Tibial nerve (tissue), 4 donors: Measurements from ENCODE around the gene TSR3. TPM values are rescaled to one million over a fixed set of nuclear protein-coding genes. Genes with fewer than 3 reads are reported as not detected.

ENCODE experiments used
- DNase-seq, 2 donors: peaks; one replicate each; pipeline ENCODE4 v3.0.0-alpha.2; 2019; ENCODE audit warnings: low spot score in 2 of 2
- H3K27ac ChIP-seq, 4 donors: fragments of 200-600 bp; sonication (generic) in 3 of 4; one replicate each; pipeline ENCODE4 v1.5.1; 2017 to 2019; ENCODE audit warnings: mild to moderate bottlenecking in 1 of 4
- H3K27me3 ChIP-seq, 2 donors: fragments of 200-600 bp; sonication (generic) in 1 of 2; one replicate each; pipeline versions ENCODE4 v1.5.1 to v1.6.0; 2017 to 2019
- H3K36me3 ChIP-seq, 3 donors: fragments of 200-600 bp; sonication (generic); one replicate each; pipeline ENCODE4 v1.5.1; 2018 to 2019
- H3K4me1 ChIP-seq, 4 donors: fragments of 200-600 bp; sonication (generic) in 3 of 4; one replicate each; pipeline ENCODE4 v1.5.1; 2017 to 2019
- H3K4me3 ChIP-seq, 4 donors: fragments of 200-600 bp; sonication (generic) in 3 of 4; one replicate each; pipeline ENCODE4 v1.5.1; 2017 to 2019; ENCODE audit warnings: mild to moderate bottlenecking in 1 of 4, moderate library complexity in 1 of 4
- H3K9me3 ChIP-seq, 4 donors: fragments of 200-600 bp; sonication (generic) in 3 of 4; one replicate each; pipeline ENCODE4 v1.5.1; 2017 to 2019
- EP300 ChIP-seq, 2 donors: sonication (generic); formaldehyde crosslinking; IDR thresholded peaks; one replicate each; pipeline ENCODE4 v1.6.1; 2017; ENCODE audit warnings: antibody characterized with exemption in 2 of 2, mild to moderate bottlenecking in 1 of 2
- POLR2A ChIP-seq, 2 donors: fragments of 450-650 bp; IDR thresholded peaks; one replicate each; pipeline ENCODE4 v1.6.1; 2017; ENCODE audit warnings: antibody characterized with exemption in 2 of 2, mild to moderate bottlenecking in 2 of 2, moderate library complexity in 2 of 2
- WGBS, 2 donors: methylation state at CpG; one replicate each; pipeline ENCODE4 v1.1.5; 2018; 5-methylcytosine and 5-hydroxymethylcytosine counted together
- total RNA-seq, 4 donors: library from RNA; depleted of rRNA; stranded (reverse); fragments of >200 nt; gene quantifications; one replicate each; pipeline ENCODE4 v1.1.0, GENCODE V29; 2016
- TF ChIP-seq, protein P1 (sequence below), 5 experiments: fragments of 200-600 bp in 3 of 5; fragments of 450-650 bp in 2 of 5; sonication (generic) in 3 of 5; IDR thresholded peaks; one replicate each; pipeline ENCODE4 v1.5.1; 2016 to 2019; ENCODE audit warnings: antibody characterized with exemption in 5 of 5, mild to moderate bottlenecking in 3 of 5, moderate library complexity in 2 of 5

Gene TSR3
- total RNA-seq, 4 donors from 2014 or later = 72.2 to 122 (median 108) TPM

DNA sequence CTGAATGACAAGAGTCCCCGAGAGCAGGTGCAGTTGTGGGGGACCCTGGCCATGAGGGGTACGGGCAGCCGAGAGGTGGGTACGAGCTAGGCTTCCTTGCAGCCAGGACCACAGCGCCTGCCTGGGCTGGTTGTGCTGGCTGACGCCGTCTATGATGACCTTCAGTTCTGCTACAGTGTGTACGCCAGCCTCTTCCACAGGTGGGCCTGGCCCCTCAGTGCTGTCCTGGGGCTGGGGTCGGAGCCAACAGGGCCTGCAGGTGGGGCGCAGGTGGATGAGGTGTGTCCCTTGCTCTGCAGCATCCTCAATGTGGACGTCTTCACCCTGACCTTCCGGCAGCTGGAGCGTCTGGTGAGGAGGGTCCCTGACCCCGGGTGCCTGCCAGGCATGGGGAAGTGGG, 7.2 kb downstream of the TSR3 start:
- no peak overlapping the region for H3K27ac ChIP-seq
- no peaks in the 10 kb centered on the region for H3K9me3 ChIP-seq
- WGBS, 2 donors = 88 to 94% methylated on average over 10 to 13 of the region's 14 CpGs
- DNase-seq = no peak
- H3K4me1 ChIP-seq = peaks cover 0 to 22% (median 12%) of the 10 kb centered on the region in 4 donors
- peaks cover 0 to 23% (median 0%) of the 10 kb centered on the region in 3 donors for H3K36me3 ChIP-seq
- no peak overlapping the region for H3K4me3 ChIP-seq
- TF ChIP-seq EP300 (IDR thresholded peaks at IDR 0.05) = no peak
- no peak for TF ChIP-seq POLR2A (IDR thresholded peaks at IDR 0.05)
- TF ChIP-seq, protein P1, sequence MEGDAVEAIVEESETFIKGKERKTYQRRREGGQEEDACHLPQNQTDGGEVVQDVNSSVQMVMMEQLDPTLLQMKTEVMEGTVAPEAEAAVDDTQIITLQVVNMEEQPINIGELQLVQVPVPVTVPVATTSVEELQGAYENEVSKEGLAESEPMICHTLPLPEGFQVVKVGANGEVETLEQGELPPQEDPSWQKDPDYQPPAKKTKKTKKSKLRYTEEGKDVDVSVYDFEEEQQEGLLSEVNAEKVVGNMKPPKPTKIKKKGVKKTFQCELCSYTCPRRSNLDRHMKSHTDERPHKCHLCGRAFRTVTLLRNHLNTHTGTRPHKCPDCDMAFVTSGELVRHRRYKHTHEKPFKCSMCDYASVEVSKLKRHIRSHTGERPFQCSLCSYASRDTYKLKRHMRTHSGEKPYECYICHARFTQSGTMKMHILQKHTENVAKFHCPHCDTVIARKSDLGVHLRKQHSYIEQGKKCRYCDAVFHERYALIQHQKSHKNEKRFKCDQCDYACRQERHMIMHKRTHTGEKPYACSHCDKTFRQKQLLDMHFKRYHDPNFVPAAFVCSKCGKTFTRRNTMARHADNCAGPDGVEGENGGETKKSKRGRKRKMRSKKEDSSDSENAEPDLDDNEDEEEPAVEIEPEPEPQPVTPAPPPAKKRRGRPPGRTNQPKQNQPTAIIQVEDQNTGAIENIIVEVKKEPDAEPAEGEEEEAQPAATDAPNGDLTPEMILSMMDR (IDR thresholded peaks at IDR 0.05) = no peak
- H3K27me3 ChIP-seq = peaks cover 0 to 7% of the 10 kb centered on the region in 2 donors

DNA sequence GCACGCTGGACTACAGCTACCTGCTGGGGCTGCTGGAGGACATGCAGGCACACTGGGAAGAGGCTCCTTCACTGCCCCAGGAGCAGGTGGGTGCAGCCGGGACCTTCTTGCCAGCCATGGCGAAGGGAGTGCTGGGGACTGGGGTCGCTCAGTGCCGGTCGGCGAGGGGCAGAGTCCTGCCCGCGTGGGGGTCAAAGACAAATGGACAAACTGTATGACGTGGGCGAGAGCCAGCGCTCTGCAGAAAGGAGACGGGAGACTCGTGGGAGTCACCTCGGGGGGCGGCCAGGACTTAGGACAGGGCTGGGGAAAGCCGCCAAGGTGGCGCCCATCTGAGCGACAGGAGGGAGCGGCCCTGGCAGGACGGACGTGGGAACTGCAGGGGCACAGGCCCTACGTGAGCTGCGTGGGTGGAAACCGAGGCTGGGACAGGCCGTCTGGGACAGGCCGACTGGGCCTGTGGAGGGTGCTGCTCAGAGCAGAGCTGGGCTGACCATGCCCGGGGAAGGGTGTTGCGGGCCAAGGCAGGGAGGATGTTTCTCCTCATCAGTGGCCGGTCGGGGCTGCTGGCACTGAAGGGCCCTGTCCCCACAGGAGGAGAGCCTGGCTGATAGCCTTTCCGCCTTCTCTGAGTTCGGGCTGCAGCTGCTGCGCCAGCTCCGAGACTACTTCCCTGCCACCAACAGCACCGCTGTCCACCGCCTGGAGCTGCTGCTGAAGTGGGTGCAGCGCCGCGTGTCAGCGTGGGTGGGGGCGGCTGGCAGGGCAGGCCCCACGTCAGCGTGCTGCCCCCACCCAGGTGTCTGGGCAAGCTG, 8.0 kb downstream of the TSR3 start:
- TF ChIP-seq POLR2A (IDR thresholded peaks at IDR 0.05) (no peak), EP300 (IDR thresholded peaks at IDR 0.05) (no peak)
- TF ChIP-seq, protein P1 (IDR thresholded peaks at IDR 0.05) = no peak
- H3K27me3 ChIP-seq = peaks cover 0 to 11% of the 10 kb centered on the region in 2 donors
- H3K9me3 ChIP-seq = no peaks in the 10 kb centered on the region
- H3K27ac ChIP-seq = peak overlapping the region in 1 of 4 donors; percentile 15
- WGBS, 2 donors = 46 to 53% methylated on average over 31 to 36 of the region's 44 CpGs
- H3K4me3 ChIP-seq = peak overlapping the region in 2 of 4 donors; percentile 34 to 40
- H3K36me3 ChIP-seq = peaks cover 0 to 15% (median 0%) of the 10 kb centered on the region in 3 donors
- H3K4me1 ChIP-seq = peaks cover 0 to 22% (median 12%) of the 10 kb centered on the region in 4 donors
- no peak for DNase-seq

DNA sequence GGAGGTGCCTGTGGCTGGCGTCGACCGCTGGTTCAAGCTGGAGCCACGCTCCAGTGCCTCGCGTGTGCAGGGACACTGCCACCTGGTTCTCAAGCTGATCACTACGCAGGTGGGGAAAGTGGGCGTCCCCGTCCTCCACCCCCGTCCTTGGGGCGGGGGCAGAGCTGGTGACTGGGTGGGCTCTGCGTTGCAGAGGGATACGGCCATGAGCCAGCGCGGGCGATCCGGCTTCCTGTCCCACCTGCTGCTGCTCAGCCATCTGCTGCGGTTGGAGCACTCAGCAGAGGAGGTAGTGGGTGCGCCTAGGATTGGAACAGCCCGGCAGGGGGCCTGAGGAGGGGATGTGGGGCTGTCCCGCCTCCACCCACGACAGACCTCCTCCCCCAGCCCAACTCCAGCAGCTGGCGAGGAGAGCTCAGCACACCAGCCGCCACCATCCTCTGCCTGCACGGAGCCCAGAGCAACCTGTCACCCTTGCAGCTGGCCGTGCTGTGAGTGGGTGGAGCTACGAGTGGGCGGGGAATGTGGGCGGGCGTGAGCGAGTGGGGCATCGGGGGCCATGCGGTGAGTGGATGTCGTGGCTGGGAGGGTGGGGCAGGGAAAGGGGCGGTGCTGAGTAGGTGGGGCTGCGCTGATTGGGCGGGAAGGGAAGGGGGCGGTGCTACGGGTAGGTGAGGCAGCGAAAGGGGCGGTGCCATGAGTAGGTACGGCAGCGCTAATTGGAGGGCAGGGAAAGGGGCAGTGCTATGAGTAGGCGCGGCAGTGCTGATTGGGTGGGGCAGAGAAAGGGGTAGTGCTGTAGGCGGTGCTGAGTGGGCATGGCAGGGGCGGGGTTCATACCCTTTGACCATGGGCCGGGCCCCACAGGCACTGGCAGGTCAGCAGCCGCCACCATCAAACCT, 8.9 kb downstream of the TSR3 start:
- peaks cover 0 to 6% (median 0%) of the 10 kb centered on the region in 3 donors for H3K36me3 ChIP-seq
- WGBS, 2 donors = 3 to 10% methylated on average over 40 to 49 of the region's 49 CpGs
- no peak for TF ChIP-seq POLR2A (IDR thresholded peaks at IDR 0.05)
- TF ChIP-seq, protein P1 (IDR thresholded peaks at IDR 0.05) = peak in 1 of 5 experiments; percentile 13
- DNase-seq = peak; percentile 64 to 77
- peaks cover 0 to 19% of the 10 kb centered on the region in 2 donors for H3K27me3 ChIP-seq
- H3K4me1 ChIP-seq = peaks cover 0 to 22% (median 12%) of the 10 kb centered on the region in 4 donors
- H3K27ac ChIP-seq = peak overlapping the region in 1 of 4 donors; percentile 34
- H3K4me3 ChIP-seq = peak overlapping the region in 2 of 4 donors; percentile 34 to 40
- no peaks in the 10 kb centered on the region for H3K9me3 ChIP-seq

DNA sequence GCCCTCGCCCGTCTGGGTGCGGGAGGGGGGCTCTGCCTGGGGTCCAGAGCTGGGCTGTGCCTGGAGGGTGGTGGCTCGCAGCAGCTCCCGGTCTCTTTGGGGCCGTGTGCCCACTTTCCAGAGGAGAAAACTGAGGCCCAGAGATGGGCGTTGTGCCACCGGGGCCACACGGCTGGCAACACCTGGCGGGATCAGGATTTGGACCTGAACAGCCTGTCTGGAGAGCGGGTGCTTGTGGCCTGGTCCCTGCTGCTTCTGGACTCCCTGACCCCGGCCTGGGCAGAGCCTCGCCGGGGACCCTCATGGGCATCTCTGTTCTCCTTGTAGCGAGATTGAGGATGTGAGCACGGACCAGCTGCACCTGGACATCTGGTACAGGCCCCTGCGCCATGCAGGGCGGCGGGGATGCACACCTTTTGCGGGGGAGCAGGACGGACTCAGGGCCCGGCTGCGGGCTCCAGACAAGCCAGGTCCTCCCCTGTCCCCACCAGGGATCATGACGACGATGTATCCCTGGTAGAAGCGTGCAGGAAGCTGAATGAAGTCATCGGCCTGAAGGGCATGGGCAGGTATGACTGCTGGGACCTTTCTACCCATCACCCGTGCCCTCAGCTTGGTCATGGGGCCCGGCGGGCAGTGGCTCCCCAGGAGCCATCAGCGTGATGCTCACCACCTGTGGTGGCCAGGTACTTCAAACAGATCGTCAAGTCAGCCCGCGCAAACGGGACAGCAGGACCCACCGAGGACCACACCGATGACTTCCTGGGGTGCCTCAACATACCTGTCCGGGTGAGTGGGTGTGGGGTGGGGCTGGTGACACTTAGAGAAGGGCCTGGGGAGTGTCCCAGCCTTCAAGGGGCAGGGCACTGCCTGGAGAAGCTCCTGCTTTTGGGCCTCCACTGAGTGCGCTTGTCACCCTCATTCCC, 9.9 kb downstream of the TSR3 start:
- no peaks in the 10 kb centered on the region for H3K36me3 ChIP-seq
- no peaks in the 10 kb centered on the region for H3K9me3 ChIP-seq
- H3K27ac ChIP-seq = peak overlapping the region in 1 of 4 donors; percentile 34
- H3K4me1 ChIP-seq = peaks cover 0 to 22% (median 12%) of the 10 kb centered on the region in 4 donors
- no peak overlapping the region for H3K4me3 ChIP-seq
- no peak for TF ChIP-seq POLR2A (IDR thresholded peaks at IDR 0.05)
- 78 to 91% methylated on average over 24 to 28 of the region's 39 CpGs for WGBS, 2 donors
- H3K27me3 ChIP-seq = peaks cover 0 to 29% of the 10 kb centered on the region in 2 donors
- DNase-seq = no peak
